Caki2 (cell line): ENCODE data around the gene HTR3D. TPM values are rescaled to one million over a fixed set of nuclear protein-coding genes. Genes with fewer than 3 reads are reported as not detected.
"Not testable (repeated sequence)": the region's sequence is repeated elsewhere in the genome, so short reads cannot be mapped to it uniquely, and the experiment has no call there.

Experiments
- DNase-seq: peaks from one replicate; pipeline ENCODE4 v3.0.0-alpha.2; 2015; ENCODE audit warnings: low read depth
- in situ Hi-C: cut with HindIII; loops from 2 replicates; pipeline ENCODE4 v1.10.0; 2016; ENCODE audit warnings: low sequenced_read_pairs, low pct_unique_long_range_greater_than_20kb, mixed read lengths
- total RNA-seq: library from RNA; depleted of rRNA; stranded (reverse); fragments of >200 nt; shearing (Covaris generic); gene quantifications from 2 replicates; pipeline ENCODE4 v1.2.3, GENCODE V29; 2014; ENCODE audit warnings: low replicate concordance

HTR3D gene
- total RNA-seq, 1 experiment from 2014 or later: not detected

- in situ Hi-C loops: no loop called here
- DNase-seq: no peak
Observed at GRCh38 chr3:184011937-184012889, 19.3 kb upstream of the HTR3D start.

GRCh38 chr3:184015381-184016019, 16.0 kb upstream of the HTR3D start:
- in situ Hi-C loops: no loop called here

GRCh38 chr3:184016169-184016570, 15.4 kb upstream of the HTR3D start:
- in situ Hi-C loops: no loop called here
- DNase-seq: no peak

More at GRCh38 chr3:184015381-184016019, 16.0 kb upstream of the HTR3D start:
- no peak for DNase-seq

GRCh38 chr3:184016811-184017671, 14.5 kb upstream of the HTR3D start:
- DNase-seq: peak; percentile 71
- in situ Hi-C loops: no loop called here

GRCh38 chr3:184017672-184018423, 13.7 kb upstream of the HTR3D start, which contains the start of gene ABCC5:
ABCC5 (minus strand) TSS chr3:184017884; CDS start chr3:184014392, 3,492 bp downstream.
- DNase-seq: peak; percentile 88
- in situ Hi-C loops: no loop called here

GRCh38 chr3:184018424-184018973, 13.0 kb upstream of the HTR3D start:
- in situ Hi-C loops: no loop called here
- no peak for DNase-seq

- in situ Hi-C loops: no loop called here
- no peak for DNase-seq
Observed at GRCh38 chr3:184022323-184022722, 9.2 kb upstream of the HTR3D start.

GRCh38 chr3:184025256-184025655, 6.3 kb upstream of the HTR3D start:
- DNase-seq, in situ Hi-C loops: not testable (repeated sequence)

- in situ Hi-C loops, DNase-seq: not testable (repeated sequence)
Observed at GRCh38 chr3:184028275-184028890, 3.2 kb upstream of the HTR3D start.

GRCh38 chr3:184029443-184029842, 2.1 kb upstream of the HTR3D start:
- in situ Hi-C loops: no loop called here
- DNase-seq: peak; percentile 46

GRCh38 chr3:184030536-184030935, 1.0 kb upstream of the HTR3D start:
- no peak for DNase-seq
- in situ Hi-C loops: no loop called here

- in situ Hi-C loops: no loop called here
Observed at GRCh38 chr3:184037816-184038215, 6.3 kb downstream of the HTR3D start.

GRCh38 chr3:184038307-184038706, 6.8 kb downstream of the HTR3D start:
- in situ Hi-C loops, DNase-seq: not testable (repeated sequence)

More at GRCh38 chr3:184037816-184038215, 6.3 kb downstream of the HTR3D start:
- DNase-seq: no peak

- in situ Hi-C loops: no loop called here
Observed at GRCh38 chr3:184039414-184039813, 7.9 kb downstream of the HTR3D start.

GRCh38 chr3:184040010-184040409, 8.5 kb downstream of the HTR3D start:
- DNase-seq: no peak

More at GRCh38 chr3:184039414-184039813, 7.9 kb downstream of the HTR3D start:
- DNase-seq: no peak

GRCh38 chr3:184042617-184043016, 11.1 kb downstream of the HTR3D start:
- DNase-seq: no peak
- in situ Hi-C loops: no loop called here

More at GRCh38 chr3:184040010-184040409, 8.5 kb downstream of the HTR3D start:
- in situ Hi-C loops: no loop called here

GRCh38 chr3:184045995-184046394, 14.5 kb downstream of the HTR3D start:
- DNase-seq: no peak
- in situ Hi-C loops: no loop called here
